Measurements from ENCODE around the gene IQCN. TPM values are rescaled to one million over a fixed set of nuclear protein-coding genes. Genes with fewer than 3 reads are reported as not detected.

Gene IQCN
- total RNA-seq, 8 experiments from 2014 or later: 0.38 to 2.8 (median 1.7) TPM

- Histone ChIP-seq H3K4me1 (replicated peaks in 1 of 2) (peaks cover 18 to 25% of the 10 kb centered on the region in 2 donors), H3K4me3 (no peak overlapping the region), H3K27ac (peak overlapping the region in 1 of 2 donors; percentile 83)
- WGBS, 10 experiments: 20 to 100% (median 96%) methylated on average over 1 to 9 of the region's 23 CpGs; no CpG with 5 or more reads in 5 of the 10 experiments
- in situ Hi-C loops (cut with MboI; ENCODE audit: low pct_unique_long_range_greater_than_20kb in 2 of 9, low sequenced_read_pairs in 9 of 9, unreplicated experiment in 9 of 9): no loop called here
- ATAC-seq (replicated peaks in 6 of 8): peak in 2 of 8 experiments; percentile 46 to 47
Observed at GRCh38 chr19:18310118-18310909, 36.1 kb upstream of the IQCN start.

GRCh38 chr19:18309525-18310064 lies 35.3 kb upstream of the IQCN start:
- H3K27ac ChIP-seq: no peak overlapping the region
- ATAC-seq (replicated peaks in 6 of 8): no peak
- H3K4me3 ChIP-seq: no peak overlapping the region
- in situ Hi-C loops (cut with MboI; ENCODE audit: low pct_unique_long_range_greater_than_20kb in 2 of 9, low sequenced_read_pairs in 9 of 9, unreplicated experiment in 9 of 9): no loop called here
- peaks cover 25 to 32% of the 10 kb centered on the region in 2 donors for H3K4me1 ChIP-seq (replicated peaks in 1 of 2)
- WGBS, 10 experiments: 67 to 100% (median 98%) methylated on average over 1 to 5 of the region's 33 CpGs; no CpG with 5 or more reads in 6 of the 10 experiments

DNA sequence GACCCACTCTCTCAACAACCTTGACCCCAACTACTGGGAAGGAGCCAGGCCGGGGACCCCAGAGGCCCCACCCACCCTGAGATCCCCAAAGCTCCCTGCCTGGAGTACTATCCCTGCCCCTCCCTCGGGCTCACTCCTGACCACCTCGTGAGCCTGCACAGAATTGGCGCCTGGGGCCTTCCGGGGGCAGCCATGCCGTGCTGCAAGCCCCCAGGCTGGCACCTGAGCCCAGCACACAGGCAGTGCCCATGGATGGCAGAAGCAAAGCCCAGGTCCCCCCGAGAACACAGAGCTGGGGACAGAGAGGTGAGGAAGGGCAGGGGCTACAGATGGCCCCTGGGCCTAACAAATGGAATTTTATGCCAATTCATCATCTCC lies 34.7 kb upstream of the IQCN start:
- Histone ChIP-seq H3K27ac (no peak overlapping the region), H3K4me1 (replicated peaks in 1 of 2) (peaks cover 32 to 38% of the 10 kb centered on the region in 2 donors), H3K4me3 (no peak overlapping the region)
- WGBS, 10 experiments: 80% methylated on average over 1 of the region's 7 CpGs; no CpG with 5 or more reads in 9 of the 10 experiments
- in situ Hi-C loops (cut with MboI; ENCODE audit: low pct_unique_long_range_greater_than_20kb in 2 of 9, low sequenced_read_pairs in 9 of 9, unreplicated experiment in 9 of 9): no loop called here
- no peak for ATAC-seq (replicated peaks in 6 of 8)

- 74 to 100% (median 96%) methylated on average over 3 to 11 of the region's 20 CpGs; no CpG with 5 or more reads in 5 of the 10 experiments for WGBS, 10 experiments
- H3K27ac ChIP-seq: no peak overlapping the region
- H3K4me1 ChIP-seq (replicated peaks in 1 of 2): peaks cover 37 to 45% of the 10 kb centered on the region in 2 donors
- no peak for ATAC-seq (replicated peaks in 6 of 8)
- in situ Hi-C loops (cut with MboI; ENCODE audit: low pct_unique_long_range_greater_than_20kb in 2 of 9, low sequenced_read_pairs in 9 of 9, unreplicated experiment in 9 of 9): no loop called here
- H3K4me3 ChIP-seq: no peak overlapping the region
Observed at GRCh38 chr19:18308051-18308947, 34.0 kb upstream of the IQCN start.

GRCh38 chr19:18307271-18307681 lies 33.0 kb upstream of the IQCN start:
- in situ Hi-C loops (cut with MboI; ENCODE audit: low pct_unique_long_range_greater_than_20kb in 2 of 9, low sequenced_read_pairs in 9 of 9, unreplicated experiment in 9 of 9): no loop called here
- ATAC-seq (replicated peaks in 6 of 8): no peak
- 17 to 100% (median 85%) methylated on average over 1 to 4 of the region's 19 CpGs; no CpG with 5 or more reads in 3 of the 10 experiments for WGBS, 10 experiments
- no peak overlapping the region for H3K27ac ChIP-seq
- H3K4me1 ChIP-seq (replicated peaks in 1 of 2): peaks cover 37 to 43% of the 10 kb centered on the region in 2 donors
- H3K4me3 ChIP-seq: no peak overlapping the region

DNA sequence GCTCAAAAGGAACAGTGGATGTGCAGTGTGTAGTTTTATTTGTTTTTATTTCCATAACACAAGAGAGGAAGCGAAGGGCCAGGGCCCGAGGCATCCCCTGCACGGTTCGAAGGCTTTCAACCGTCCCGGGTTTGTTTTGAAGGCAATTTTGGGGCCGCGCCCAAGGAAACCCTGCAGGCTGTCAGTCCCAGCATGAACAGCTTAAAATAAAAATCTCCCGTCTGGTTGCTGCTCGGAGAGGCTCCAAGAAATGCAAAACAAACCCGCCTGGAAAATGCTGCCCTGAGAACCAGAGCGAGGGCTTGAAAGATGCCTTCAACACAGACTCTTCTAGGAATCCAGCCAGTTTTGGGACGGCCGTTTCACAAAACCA lies 32.6 kb upstream of the IQCN start:
- in situ Hi-C loops (cut with MboI; ENCODE audit: low pct_unique_long_range_greater_than_20kb in 2 of 9, low sequenced_read_pairs in 9 of 9, unreplicated experiment in 9 of 9): no loop called here
- H3K4me3 ChIP-seq: no peak overlapping the region
- ATAC-seq (replicated peaks in 6 of 8): peak in 1 of 8 experiments; percentile 39
- H3K27ac ChIP-seq: no peak overlapping the region
- WGBS, 10 experiments: 10 to 100% (median 80%) methylated on average over 1 to 12 of the region's 14 CpGs; no CpG with 5 or more reads in 1 of the 10 experiments
- peaks cover 34 to 39% of the 10 kb centered on the region in 2 donors for H3K4me1 ChIP-seq (replicated peaks in 1 of 2)

- H3K4me3 ChIP-seq: no peak overlapping the region
- no peak for ATAC-seq (replicated peaks in 6 of 8)
Observed at GRCh38 chr19:18306209-18306887, 32.1 kb upstream of the IQCN start.

GRCh38 chr19:18304458-18305310 lies 30.4 kb upstream of the IQCN start:
- WGBS, 10 experiments: 0 to 20% (median 10%) methylated on average over 1 to 6 of the region's 29 CpGs; no CpG with 5 or more reads in 5 of the 10 experiments
- Histone ChIP-seq H3K4me1 (replicated peaks in 1 of 2) (peaks cover 26 to 28% of the 10 kb centered on the region in 2 donors), H3K4me3 (peak overlapping the region in 3 of 5 donors; percentile 12 to 29 (median 16)), H3K27ac (peak overlapping the region; percentile 87 to 91)
- in situ Hi-C loops (cut with MboI; ENCODE audit: low pct_unique_long_range_greater_than_20kb in 2 of 9, low sequenced_read_pairs in 9 of 9, unreplicated experiment in 9 of 9): no loop called here
- peak; percentile 69 to 97 (median 92) for ATAC-seq (replicated peaks in 6 of 8)

More at GRCh38 chr19:18306209-18306887, 32.1 kb upstream of the IQCN start:
- Histone ChIP-seq H3K4me1 (replicated peaks in 1 of 2) (peaks cover 29 to 34% of the 10 kb centered on the region in 2 donors), H3K27ac (no peak overlapping the region)
- in situ Hi-C loops (cut with MboI; ENCODE audit: low pct_unique_long_range_greater_than_20kb in 2 of 9, low sequenced_read_pairs in 9 of 9, unreplicated experiment in 9 of 9): no loop called here
- 75 to 100% (median 90%) methylated on average over 4 to 10 of the region's 26 CpGs; no CpG with 5 or more reads in 2 of the 10 experiments for WGBS, 10 experiments

DNA sequence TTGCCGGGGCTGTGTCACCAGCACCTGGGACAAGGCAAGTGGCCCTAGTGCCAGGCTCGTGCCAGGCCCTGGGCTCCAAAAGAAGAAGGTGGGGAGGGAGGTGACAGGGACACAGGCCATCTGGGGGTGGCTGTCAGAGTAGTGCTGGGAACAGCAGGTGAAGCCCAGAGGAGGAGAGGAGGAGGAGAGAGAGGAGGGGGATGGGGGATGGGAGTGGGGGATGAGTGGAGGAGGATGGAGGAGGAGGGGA lies 29.9 kb upstream of the IQCN start:
- peak in 5 of 8 experiments; percentile 46 to 55 (median 54) for ATAC-seq (replicated peaks in 6 of 8)
- peak overlapping the region in 1 of 5 donors; percentile 29 for H3K4me3 ChIP-seq

DNA sequence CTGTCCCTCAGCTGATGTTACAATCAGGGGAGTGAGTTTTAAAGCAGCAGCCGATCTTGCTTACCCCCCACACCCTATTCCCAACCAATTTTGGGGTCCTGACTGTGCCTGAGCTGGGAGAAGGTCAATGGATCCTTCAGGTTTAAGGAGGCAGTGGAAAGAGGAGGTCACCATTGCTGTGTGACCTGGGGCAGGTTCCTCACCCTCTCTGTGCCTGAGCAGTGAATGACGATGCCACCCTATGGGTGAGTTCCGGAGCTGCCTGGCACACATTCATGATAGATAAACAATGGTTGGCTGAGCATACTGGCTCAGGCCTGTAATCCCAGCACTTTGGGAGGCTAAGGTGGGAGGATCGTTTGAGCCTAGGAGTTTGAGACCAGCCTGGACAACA lies 27.5 kb upstream of the IQCN start:
- no peak overlapping the region for H3K27ac ChIP-seq
- 57 to 100% (median 91%) methylated on average over 1 to 4 of the region's 4 CpGs; no CpG with 5 or more reads in 2 of the 10 experiments for WGBS, 10 experiments
- H3K4me1 ChIP-seq (replicated peaks in 1 of 2): peaks cover 26 to 28% of the 10 kb centered on the region in 2 donors
- H3K4me3 ChIP-seq: no peak overlapping the region
- ATAC-seq (replicated peaks in 6 of 8): no peak
- in situ Hi-C loops (cut with MboI; ENCODE audit: low pct_unique_long_range_greater_than_20kb in 2 of 9, low sequenced_read_pairs in 9 of 9, unreplicated experiment in 9 of 9): no loop called here

More for the DNA sequence above, 29.9 kb upstream of the IQCN start:
- Histone ChIP-seq H3K4me1 (replicated peaks in 1 of 2) (peaks cover 26 to 28% of the 10 kb centered on the region in 2 donors), H3K27ac (peak overlapping the region; percentile 87 to 91)
- WGBS, 10 experiments: 0 to 20% methylated on average over 1 to 2 of the region's 2 CpGs; no CpG with 5 or more reads in 8 of the 10 experiments
- in situ Hi-C loops (cut with MboI; ENCODE audit: low pct_unique_long_range_greater_than_20kb in 2 of 9, low sequenced_read_pairs in 9 of 9, unreplicated experiment in 9 of 9): no loop called here

- Histone ChIP-seq H3K4me3 (no peak overlapping the region), H3K4me1 (replicated peaks in 1 of 2) (peaks cover 25 to 26% of the 10 kb centered on the region in 2 donors), H3K27ac (no peak overlapping the region)
- in situ Hi-C loops (cut with MboI; ENCODE audit: low pct_unique_long_range_greater_than_20kb in 2 of 9, low sequenced_read_pairs in 9 of 9, unreplicated experiment in 9 of 9): no loop called here
- 60 to 100% (median 82%) methylated on average over 1 to 15 of the region's 18 CpGs; no CpG with 5 or more reads in 5 of the 10 experiments for WGBS, 10 experiments
- ATAC-seq (replicated peaks in 6 of 8): peak in 2 of 8 experiments; percentile 47 to 50
Observed at GRCh38 chr19:18300930-18301717, 26.9 kb upstream of the IQCN start.
